ENCODE measurements around the gene TMEM259. TPM values are rescaled to one million over a fixed set of nuclear protein-coding genes. Genes with fewer than 3 reads are reported as not detected.

TMEM259 gene
- total RNA-seq, 1 experiment from 2014 or later, result 155 TPM

GRCh38 chr19:990119-990571, 30.8 kb downstream of the TMEM259 start:
- no TSS peak for BruUV-seq (replicated peaks)
- Histone ChIP-seq H4K20me1 (ENCODE audit: insufficient read depth) (peaks cover 27% of the 10 kb centered on the region), H3K4me3 (no peak overlapping the region), H3K36me3 (ENCODE audit: low read depth) (no peaks in the 10 kb centered on the region), H3K79me2 (ENCODE audit: low read depth) (peaks cover under 1% of the 10 kb centered on the region; the same call in 1 of the 2 replicates), H3K4me1 (replicated peaks; ENCODE audit: insufficient read depth) (peaks cover 12% of the 10 kb centered on the region), H3K9me2 (ENCODE audit: insufficient read depth) (no peaks in the 10 kb centered on the region), H3K27ac (no peak overlapping the region), H3K9me3 (ENCODE audit: insufficient read depth, low read depth) (no peaks in the 10 kb centered on the region), H2AFZ (no peak overlapping the region), H3K4me2 (no peak overlapping the region), H3F3A (ENCODE audit: insufficient read depth, low read depth) (peaks cover 44% of the 10 kb centered on the region; the same call in 1 of the 2 replicates), H3K27me3 (ENCODE audit: insufficient read depth, low read depth) (no peaks in the 10 kb centered on the region)
- intact Hi-C loops (cut with micrococcal nuclease; ENCODE audit: unreplicated experiment), result no loop called here
- TF ChIP-seq EZH2 (IDR thresholded peaks at IDR 0.05; ENCODE audit: low read depth) (no peak), CTCF (conservative IDR thresholded peaks at IDR 0.05) (no peak)
- no peak for DNase-seq
- ChIA-PET CTCF (no interaction called here), POLR2A (ENCODE audit: unreplicated experiment) (no interaction called here)

GRCh38 chr19:989381-990081, 31.4 kb downstream of the TMEM259 start:
- peaks cover 5% of the 10 kb centered on the region for H3K4me1 ChIP-seq (replicated peaks; ENCODE audit: insufficient read depth)
- peaks cover 42% of the 10 kb centered on the region; the same call in 1 of the 2 replicates for H3F3A ChIP-seq (ENCODE audit: insufficient read depth, low read depth)
- no peaks in the 10 kb centered on the region for H3K9me2 ChIP-seq (ENCODE audit: insufficient read depth)
- intact Hi-C loops (cut with micrococcal nuclease; ENCODE audit: unreplicated experiment), result loop anchor here (10.0 kb wide), 1 partner anchor 135 kb away; the partner anchor contains the start of genes CFD and ELANE
- BruUV-seq (replicated peaks), result no TSS peak
- no peak overlapping the region for H3K4me3 ChIP-seq
- no peaks in the 10 kb centered on the region for H3K36me3 ChIP-seq (ENCODE audit: low read depth)
- H3K27ac ChIP-seq, result no peak overlapping the region
- H2AFZ ChIP-seq, result no peak overlapping the region
- H4K20me1 ChIP-seq (ENCODE audit: insufficient read depth), result peaks cover 21% of the 10 kb centered on the region
- no peaks in the 10 kb centered on the region for H3K9me3 ChIP-seq (ENCODE audit: insufficient read depth, low read depth)
- DNase-seq, result no peak
- ChIA-PET POLR2A (ENCODE audit: unreplicated experiment) (no interaction called here), CTCF (no interaction called here)
- no peak for TF ChIP-seq EZH2 (IDR thresholded peaks at IDR 0.05; ENCODE audit: low read depth)
- TF ChIP-seq CTCF (conservative IDR thresholded peaks at IDR 0.05), result peak; percentile 36; the same call in 1 of the 2 replicates
- H3K27me3 ChIP-seq (ENCODE audit: insufficient read depth, low read depth), result no peaks in the 10 kb centered on the region
- H3K79me2 ChIP-seq (ENCODE audit: low read depth), result peaks cover 6% of the 10 kb centered on the region
- H3K4me2 ChIP-seq, result no peak overlapping the region

- Histone ChIP-seq H3K36me3 (ENCODE audit: low read depth) (no peaks in the 10 kb centered on the region), H3K27ac (no peak overlapping the region), H2AFZ (no peak overlapping the region), H4K20me1 (ENCODE audit: insufficient read depth) (peaks cover 14% of the 10 kb centered on the region), H3K79me2 (ENCODE audit: low read depth) (peaks cover 9% of the 10 kb centered on the region), H3K4me1 (replicated peaks; ENCODE audit: insufficient read depth) (0 out of 2 replicates have a peak, but pooled peaks cover 5% of the 10 kb centered on the region), H3K9me2 (ENCODE audit: insufficient read depth) (no peaks in the 10 kb centered on the region), H3K27me3 (ENCODE audit: insufficient read depth, low read depth) (no peaks in the 10 kb centered on the region), H3F3A (ENCODE audit: insufficient read depth, low read depth) (peaks cover 40% of the 10 kb centered on the region; the same call in 1 of the 2 replicates), H3K4me3 (no peak overlapping the region), H3K9me3 (ENCODE audit: insufficient read depth, low read depth) (no peaks in the 10 kb centered on the region), H3K4me2 (no peak overlapping the region)
- CTCF ChIA-PET, result interaction anchor here (0.6 kb wide), 1 partner anchor 90 kb away, joined by 23 read pairs; no protein-coding TSS in a partner anchor
- no peak for TF ChIP-seq CTCF (conservative IDR thresholded peaks at IDR 0.05)
- TF ChIP-seq EZH2 (IDR thresholded peaks at IDR 0.05; ENCODE audit: low read depth), result no peak
- DNase-seq, result no peak
- POLR2A ChIA-PET (ENCODE audit: unreplicated experiment), result no interaction called here
- intact Hi-C loops (cut with micrococcal nuclease; ENCODE audit: unreplicated experiment), result loop anchor here (10.0 kb wide), 1 partner anchor 134 kb away; the partner anchor contains the start of genes CFD and ELANE
- no TSS peak for BruUV-seq (replicated peaks)
These were observed 32.4 kb downstream of the TMEM259 start for GRCh38 chr19:988510-988909.
